Measurements from ENCODE around the gene C12orf50. TPM values are rescaled to one million over a fixed set of nuclear protein-coding genes. Genes with fewer than 3 reads are reported as not detected.

C12orf50 gene, protein sequence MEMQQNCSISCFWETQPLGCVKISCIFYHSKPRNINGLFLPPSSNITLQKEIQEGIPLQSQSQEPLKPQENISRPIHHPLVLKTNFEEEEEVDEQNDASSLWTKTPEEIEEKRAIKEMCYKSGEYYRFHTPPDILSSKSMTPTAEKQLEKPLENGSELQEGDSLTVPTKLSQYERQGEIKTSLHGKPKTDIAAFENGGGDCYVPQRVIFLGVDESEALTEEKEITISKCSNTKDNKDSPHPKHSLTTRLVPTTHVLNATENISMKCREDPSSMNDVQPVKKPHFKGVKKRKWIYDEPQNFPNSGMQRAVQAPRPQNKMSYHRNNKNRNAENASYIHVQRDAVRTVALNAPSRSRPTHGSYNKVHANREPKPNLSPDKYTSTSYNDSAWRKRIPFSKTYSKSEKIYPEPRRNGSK
- 0.30 and 0.37 TPM in 2 replicates for total RNA-seq
- long read RNA-seq, result 0 reads

DNA sequence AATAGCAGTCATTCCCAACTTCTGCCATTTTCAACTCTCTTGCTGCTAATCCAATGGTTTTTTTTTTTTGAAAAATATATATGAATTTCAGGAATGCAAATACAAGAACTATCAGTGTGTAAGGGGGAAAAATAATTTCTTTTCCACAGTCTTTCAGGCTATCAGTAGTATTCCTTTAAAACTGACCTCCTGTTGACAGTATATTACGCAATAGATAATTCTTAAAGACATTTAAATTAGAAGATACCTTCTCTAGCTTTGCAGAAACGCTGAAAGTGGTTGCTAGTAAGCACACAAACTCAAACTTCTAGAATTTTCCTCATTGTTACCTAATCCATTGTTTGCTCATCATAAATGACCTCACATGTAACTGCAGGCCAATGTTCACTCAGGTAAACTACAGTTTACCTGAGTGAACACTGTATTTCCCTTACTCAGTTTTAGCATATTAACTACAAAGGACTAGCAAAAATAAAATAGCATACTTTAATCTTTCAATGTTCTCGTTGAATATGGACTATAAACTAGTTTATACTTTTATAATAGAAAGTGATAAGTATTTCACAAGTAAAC lies at the start of gene C12orf50:
C12orf50 (minus strand) TSS at position 309 of the 573 bp plus-strand sequence. CDS start 2,439 bp downstream, outside the sequence.
- H3K27ac Mint-ChIP-seq (ENCODE audit: unreplicated experiment), result no peak within 1 kb of the TSS
- H3K36me3 Mint-ChIP-seq (ENCODE audit: low read depth), result no peaks in the 10 kb centered on the region
- no peaks in the 10 kb centered on the region for H3K27me3 Mint-ChIP-seq (ENCODE audit: low read depth)
- DNase-seq (ENCODE audit: low read depth, low spot score), result no peak
- H3K4me1 Mint-ChIP-seq, result no peaks in the 10 kb centered on the region
- TF ChIP-seq, protein P1, sequence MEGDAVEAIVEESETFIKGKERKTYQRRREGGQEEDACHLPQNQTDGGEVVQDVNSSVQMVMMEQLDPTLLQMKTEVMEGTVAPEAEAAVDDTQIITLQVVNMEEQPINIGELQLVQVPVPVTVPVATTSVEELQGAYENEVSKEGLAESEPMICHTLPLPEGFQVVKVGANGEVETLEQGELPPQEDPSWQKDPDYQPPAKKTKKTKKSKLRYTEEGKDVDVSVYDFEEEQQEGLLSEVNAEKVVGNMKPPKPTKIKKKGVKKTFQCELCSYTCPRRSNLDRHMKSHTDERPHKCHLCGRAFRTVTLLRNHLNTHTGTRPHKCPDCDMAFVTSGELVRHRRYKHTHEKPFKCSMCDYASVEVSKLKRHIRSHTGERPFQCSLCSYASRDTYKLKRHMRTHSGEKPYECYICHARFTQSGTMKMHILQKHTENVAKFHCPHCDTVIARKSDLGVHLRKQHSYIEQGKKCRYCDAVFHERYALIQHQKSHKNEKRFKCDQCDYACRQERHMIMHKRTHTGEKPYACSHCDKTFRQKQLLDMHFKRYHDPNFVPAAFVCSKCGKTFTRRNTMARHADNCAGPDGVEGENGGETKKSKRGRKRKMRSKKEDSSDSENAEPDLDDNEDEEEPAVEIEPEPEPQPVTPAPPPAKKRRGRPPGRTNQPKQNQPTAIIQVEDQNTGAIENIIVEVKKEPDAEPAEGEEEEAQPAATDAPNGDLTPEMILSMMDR (conservative IDR thresholded peaks at IDR 0.05), result no peak
- H3K4me3 Mint-ChIP-seq, result no peak within 1 kb of the TSS
- peaks cover 6% of the 10 kb centered on the region for H3K9me3 Mint-ChIP-seq

DNA sequence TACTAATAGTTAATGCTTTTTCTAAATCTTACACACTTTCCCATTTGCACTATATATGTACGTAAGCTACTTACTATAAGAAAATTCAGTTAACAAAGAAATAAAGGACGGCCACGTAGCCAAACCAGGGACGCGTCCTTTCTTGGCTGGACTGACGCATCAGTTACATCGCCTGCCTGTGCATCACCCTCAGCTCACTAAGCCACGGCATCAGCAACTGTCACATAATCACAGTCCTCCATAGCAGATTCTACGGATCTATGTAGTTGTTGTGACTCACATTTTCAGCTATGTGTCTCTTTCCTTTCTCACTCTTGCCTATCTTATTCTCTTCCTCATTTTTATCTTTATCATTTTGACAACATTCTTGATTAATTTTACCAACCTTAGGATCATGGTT lies 38.1 kb upstream of the C12orf50 start:
- TF ChIP-seq, protein P1 (conservative IDR thresholded peaks at IDR 0.05), result no peak
- Mint-ChIP-seq H3K9me3 (no peaks in the 10 kb centered on the region), H3K27me3 (ENCODE audit: low read depth) (no peaks in the 10 kb centered on the region), H3K4me1 (no peaks in the 10 kb centered on the region), H3K4me3 (no peak overlapping the region), H3K36me3 (ENCODE audit: low read depth) (peaks cover 16% of the 10 kb centered on the region), H3K27ac (ENCODE audit: unreplicated experiment) (no peak overlapping the region)
- no peak for DNase-seq (ENCODE audit: low read depth, low spot score)

DNA sequence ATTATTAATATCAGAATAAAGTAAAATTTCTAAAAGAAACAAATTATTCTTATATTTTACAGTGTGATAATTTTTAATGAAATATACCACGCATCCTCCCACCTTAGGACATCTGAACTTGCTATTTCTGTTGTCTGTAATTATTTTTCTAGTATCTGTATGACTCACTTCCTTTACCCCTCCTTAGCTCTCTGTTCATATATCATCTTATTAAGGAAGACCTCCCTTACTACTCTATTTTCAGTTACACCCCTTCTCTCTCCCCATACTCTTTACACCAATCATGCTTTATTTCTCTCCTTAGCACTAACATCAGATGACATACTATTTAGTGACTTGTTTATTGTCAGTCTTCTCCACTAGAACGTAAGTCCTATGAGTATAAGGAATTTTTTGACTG lies 34.2 kb upstream of the C12orf50 start:
- no peaks in the 10 kb centered on the region for H3K4me1 Mint-ChIP-seq

DNA sequence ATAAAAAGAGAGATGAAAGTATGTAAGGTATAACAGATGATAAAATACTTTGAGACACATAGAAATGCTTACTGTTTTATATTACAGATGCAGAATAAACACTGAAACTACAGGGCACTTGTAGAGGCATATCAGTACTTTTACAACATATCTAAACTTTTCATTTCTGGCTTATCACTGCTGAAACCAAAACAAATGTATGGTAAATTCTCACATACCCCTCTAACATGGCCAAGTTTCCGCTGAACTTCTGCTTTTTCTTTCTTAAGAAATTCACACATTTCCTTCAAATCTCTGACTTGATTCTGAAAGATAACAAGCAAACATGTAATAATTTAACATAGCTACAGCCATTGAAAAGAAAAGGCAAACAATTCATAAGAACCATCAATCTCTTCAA lies 33.3 kb upstream of the C12orf50 start:
- no peak for DNase-seq (ENCODE audit: low read depth, low spot score)
- no peak overlapping the region for H3K27ac Mint-ChIP-seq (ENCODE audit: unreplicated experiment)
- H3K4me3 Mint-ChIP-seq, result no peak overlapping the region
- H3K36me3 Mint-ChIP-seq (ENCODE audit: low read depth), result peaks cover 17% of the 10 kb centered on the region
- H3K27me3 Mint-ChIP-seq (ENCODE audit: low read depth), result no peaks in the 10 kb centered on the region
- H3K4me1 Mint-ChIP-seq, result no peaks in the 10 kb centered on the region
- no peaks in the 10 kb centered on the region for H3K9me3 Mint-ChIP-seq
- TF ChIP-seq, protein P1 (conservative IDR thresholded peaks at IDR 0.05), result no peak

More for the DNA sequence above, 34.2 kb upstream of the C12orf50 start:
- Mint-ChIP-seq H3K4me3 (no peak overlapping the region), H3K27ac (ENCODE audit: unreplicated experiment) (no peak overlapping the region), H3K9me3 (no peaks in the 10 kb centered on the region), H3K36me3 (ENCODE audit: low read depth) (peaks cover 11% of the 10 kb centered on the region), H3K27me3 (ENCODE audit: low read depth) (no peaks in the 10 kb centered on the region)
- no peak for DNase-seq (ENCODE audit: low read depth, low spot score)
- TF ChIP-seq, protein P1 (conservative IDR thresholded peaks at IDR 0.05), result no peak

DNA sequence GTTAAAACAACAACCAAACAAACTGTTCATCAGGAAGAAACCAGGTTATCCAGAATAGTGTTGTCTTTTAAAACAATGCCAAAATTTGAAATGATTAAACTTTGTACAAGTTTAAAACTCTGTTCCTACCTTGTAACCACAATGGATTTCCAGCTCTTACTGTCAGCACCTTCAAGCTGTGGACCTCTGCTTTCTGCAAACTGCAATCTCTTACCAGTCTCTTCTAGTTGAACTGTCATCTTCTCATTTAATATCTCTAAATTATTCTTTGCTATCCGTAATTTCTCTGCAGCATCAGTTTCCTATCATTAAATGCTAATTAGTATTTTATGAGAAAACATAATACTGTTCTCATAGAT lies 29.5 kb upstream of the C12orf50 start:
- H3K27me3 Mint-ChIP-seq (ENCODE audit: low read depth), result no peaks in the 10 kb centered on the region
- H3K9me3 Mint-ChIP-seq, result no peaks in the 10 kb centered on the region
- H3K27ac Mint-ChIP-seq (ENCODE audit: unreplicated experiment), result no peak overlapping the region
- TF ChIP-seq, protein P1 (conservative IDR thresholded peaks at IDR 0.05), result no peak
- peaks cover 24% of the 10 kb centered on the region for H3K36me3 Mint-ChIP-seq (ENCODE audit: low read depth)
- H3K4me1 Mint-ChIP-seq, result no peaks in the 10 kb centered on the region
- no peak for DNase-seq (ENCODE audit: low read depth, low spot score)
- no peak overlapping the region for H3K4me3 Mint-ChIP-seq

All from neural crest cell (in vitro differentiated cells).